IPS-NIHi11 (cell line): ENCODE data around the gene YARS1.
A peak's percentile ranks its signal among the peaks of the same experiment; 100 is the strongest.

Experiments used
- DNase-seq: peaks from one replicate; pipeline ENCODE4 v3.0.0; 2012; ENCODE audit warnings: mixed read lengths, low spot score

Gene YARS1

GRCh38 chr1:32765570-32766327 is 51.4 kb downstream of the YARS1 start:
- DNase-seq, result no peak

GRCh38 chr1:32764826-32765569 is 52.2 kb downstream of the YARS1 start:
- no peak for DNase-seq

GRCh38 chr1:32763221-32763620 is 53.9 kb downstream of the YARS1 start:
- no peak for DNase-seq

DNA sequence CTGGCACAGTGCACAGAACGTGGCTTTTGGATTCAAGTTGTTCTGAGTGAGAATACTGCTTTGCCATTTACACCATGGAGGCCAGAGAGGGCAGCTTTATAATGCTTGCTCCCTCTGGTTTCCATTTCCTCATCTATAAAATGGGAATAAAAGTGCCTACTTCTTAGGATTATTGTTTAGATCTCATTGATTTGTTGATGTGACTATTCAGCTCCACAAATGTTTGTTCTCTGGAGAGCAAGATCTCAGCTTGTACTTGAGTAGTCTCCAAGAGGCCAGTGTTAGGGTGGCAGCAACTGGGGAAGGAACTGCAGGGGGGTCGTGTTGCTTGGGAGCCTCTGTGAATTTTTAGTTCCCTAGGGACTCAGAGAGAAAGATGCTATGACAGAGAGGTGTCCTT is 55.2 kb downstream of the YARS1 start:
- no peak for DNase-seq

DNA sequence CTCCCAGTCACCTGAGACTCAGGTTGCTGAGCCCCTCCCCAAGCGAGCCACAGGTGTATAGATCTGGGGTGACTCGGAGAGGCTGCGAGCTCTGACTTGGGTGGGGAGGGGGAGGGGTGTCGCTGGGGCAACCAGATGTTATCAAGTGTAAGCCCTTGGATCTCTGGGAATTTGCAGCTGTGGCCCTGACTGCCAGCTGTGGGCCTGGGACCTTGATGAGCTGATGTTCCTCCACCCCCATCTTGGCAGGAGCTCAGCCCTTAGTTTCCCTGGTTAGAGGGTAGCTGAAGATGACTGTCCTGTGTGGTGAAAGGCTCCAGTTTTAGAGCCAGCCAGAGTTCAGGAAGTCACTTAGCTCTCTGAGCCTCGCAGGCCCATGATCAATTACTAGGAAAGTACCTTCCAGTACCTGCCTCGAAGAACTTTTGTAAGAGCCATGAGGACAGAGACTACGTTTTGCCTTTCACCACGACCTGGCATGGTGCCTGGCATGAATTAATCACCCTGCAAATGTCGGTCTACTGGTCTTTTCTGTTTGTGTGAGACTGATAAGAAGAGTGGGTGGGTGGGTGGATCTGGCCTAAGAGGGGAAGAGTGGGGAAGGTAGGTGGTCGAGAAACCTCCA is 55.8 kb downstream of the YARS1 start:
- DNase-seq, result no peak

DNA sequence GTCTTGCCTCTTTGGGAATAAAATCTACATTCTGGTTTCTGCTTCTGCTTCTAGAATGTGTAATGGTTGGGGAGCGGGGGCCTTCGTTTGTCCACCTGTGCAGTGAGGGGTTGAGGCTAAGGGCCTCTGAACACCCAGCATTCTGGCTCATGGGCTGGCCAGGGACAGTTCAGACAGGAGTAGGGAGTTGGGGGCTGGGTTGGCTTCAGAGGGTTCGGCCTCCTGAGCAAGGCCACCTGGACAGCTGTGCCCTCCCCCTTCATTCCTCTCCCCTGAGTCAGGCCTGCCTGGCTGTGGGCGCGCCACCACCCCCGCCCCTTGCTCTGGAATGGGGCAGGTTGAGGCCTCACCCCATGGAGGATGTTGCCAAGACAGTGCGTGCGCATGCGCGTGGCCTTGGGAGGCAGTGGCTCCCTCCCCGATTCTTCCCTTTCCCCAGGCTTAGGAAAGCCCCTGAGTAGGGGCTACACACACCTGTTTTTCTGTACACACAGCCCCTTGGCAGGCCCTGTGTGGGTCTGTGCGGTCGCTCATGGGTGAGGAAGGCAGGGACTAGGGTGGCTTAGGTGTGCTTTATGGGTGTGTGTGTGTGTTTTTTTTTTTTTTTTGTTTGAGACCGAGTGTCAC is 57.0 kb downstream of the YARS1 start:
- peak; percentile 88 for DNase-seq

DNA sequence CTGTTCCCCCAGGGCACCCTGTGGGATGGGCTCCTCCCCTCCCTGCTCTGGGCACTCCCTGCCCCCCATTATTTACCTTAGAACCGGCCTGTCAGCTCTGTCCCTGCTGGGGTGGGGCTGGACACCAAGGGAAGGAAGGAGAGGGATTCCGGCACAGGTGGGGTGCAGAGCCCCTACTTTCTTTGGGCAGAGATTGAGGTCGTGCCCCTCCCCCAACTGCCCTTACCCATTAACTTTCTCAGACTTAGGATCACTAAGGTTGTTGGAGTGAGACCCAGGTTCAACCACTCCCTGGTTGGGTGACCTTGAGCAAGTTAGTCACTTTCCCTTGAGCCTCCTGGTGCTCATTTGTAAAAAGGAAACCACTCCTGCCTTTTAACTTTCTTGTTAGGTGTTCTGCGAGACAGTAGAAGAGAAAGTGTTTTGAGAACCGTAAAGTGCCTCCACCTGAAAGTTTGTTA is 57.6 kb downstream of the YARS1 start:
- no peak for DNase-seq

GRCh38 chr1:32758795-32759430 is 58.2 kb downstream of the YARS1 start:
- DNase-seq, result no peak

DNA sequence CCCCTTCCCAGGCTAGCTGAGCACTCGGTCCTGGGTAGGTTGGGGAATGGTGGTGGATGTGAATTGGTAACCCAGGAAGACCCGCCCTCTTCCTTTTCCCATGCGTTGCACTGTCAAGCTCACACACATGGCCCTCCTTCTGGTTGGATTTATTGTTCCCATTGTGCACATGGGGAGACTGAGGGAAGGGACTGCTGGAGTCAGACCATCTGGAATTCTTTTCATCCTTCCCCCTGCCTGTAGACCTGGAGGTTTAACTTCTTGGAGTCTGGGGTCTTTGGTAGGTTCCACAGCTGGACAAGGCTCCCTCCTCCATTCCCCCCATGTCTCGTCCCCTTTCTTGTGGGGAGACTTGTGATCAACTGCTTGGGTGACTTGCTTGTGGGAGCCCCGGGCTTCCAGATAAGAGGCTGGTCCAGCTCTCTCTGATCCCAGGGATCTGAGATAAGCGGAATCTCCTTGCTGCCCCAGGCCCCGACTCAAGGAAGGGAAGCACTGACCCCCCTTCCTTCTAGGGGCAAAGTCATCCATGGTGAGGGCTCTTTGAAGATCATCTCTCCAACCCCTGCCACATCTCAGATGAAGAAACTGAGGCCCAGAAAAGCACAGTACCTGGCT is 58.9 kb downstream of the YARS1 start:
- no peak for DNase-seq

- DNase-seq, result no peak
These were observed 59.8 kb downstream of the YARS1 start for GRCh38 chr1:32757213-32757895.

GRCh38 chr1:32755810-32756159 is 61.4 kb downstream of the YARS1 start:
- no peak for DNase-seq

DNA sequence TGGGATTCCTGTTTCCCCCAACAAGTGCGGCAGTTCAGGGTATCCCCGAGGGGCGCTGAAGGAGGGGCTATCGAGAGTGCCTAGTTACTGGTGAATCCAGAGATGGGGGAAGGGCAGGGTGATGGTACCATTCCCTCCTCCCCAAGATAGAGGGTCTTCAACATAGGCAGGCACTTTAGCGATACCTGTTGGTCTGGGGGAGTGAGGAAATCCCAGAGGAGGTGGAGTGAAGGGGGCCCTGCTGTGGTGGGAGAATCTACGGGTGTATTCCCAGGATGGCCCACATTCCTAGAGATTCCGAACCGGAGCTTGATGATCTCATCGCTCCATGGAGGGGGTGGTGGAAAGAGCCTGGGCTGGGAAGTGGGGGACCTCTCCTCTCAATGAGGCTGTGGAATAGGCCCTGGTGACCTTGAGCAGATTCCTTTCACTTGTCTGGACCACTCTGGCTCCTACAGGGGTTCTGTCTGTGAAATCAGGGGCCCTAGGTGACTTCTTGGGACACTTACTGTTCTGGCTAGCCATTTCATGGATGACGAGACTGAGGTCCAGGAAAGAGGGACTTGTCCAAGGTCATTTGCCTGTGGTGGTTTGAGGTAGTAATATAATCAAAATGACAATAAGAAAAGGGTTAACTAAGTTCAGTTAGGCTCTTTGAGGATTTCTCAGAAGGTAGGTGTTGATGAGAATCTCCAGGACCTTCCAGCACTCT is 61.9 kb downstream of the YARS1 start:
- no peak for DNase-seq

- peak; percentile 70 for DNase-seq
These were observed 62.7 kb downstream of the YARS1 start for GRCh38 chr1:32754317-32755097.

- peak; percentile 99 for DNase-seq
These were observed 63.4 kb downstream of the YARS1 start for GRCh38 chr1:32753532-32754316.

DNA sequence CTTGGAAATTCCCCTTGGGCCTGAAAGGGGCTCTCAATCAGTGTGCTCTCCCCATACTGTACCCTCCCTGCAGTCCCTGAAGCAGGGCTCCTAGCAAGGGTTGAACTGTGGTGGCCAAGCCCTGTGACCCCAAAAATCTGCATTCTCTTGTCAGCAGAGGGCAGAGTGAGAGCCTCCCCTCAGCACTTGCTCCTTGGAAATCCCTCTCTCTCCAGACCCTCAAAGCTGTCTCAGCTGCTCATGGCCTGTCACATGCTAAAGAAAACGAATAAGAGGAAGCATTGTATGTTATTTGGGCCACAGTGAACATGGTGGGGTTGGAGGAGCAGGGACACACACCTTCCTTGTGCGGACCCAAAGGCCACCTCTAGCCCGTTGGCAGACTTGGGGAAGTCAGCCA is 67.4 kb downstream of the YARS1 start:
- DNase-seq, result no peak

- no peak for DNase-seq
These were observed 67.8 kb downstream of the YARS1 start for GRCh38 chr1:32749332-32749731.

GRCh38 chr1:32748926-32749325 is 68.2 kb downstream of the YARS1 start:
- no peak for DNase-seq

DNA sequence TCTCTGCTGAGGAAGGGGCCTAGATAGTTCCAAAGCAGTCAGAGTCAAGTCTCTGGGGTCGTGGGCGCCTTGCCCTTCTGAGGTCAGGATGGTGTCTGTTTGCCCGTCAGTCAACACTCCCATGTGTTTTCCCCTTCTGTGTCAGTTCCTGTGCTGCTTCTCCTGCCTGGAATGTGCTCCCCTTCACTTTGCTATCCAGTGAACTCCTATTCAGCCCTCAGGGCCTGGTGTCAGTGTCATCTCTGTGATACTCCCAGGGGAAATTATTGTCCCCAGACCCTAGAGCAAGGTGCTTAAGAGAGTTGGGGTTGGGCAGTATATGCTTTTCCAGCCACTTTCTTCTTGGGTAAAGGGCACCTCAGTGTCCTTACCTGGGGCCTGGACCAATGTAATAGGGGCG is 68.8 kb downstream of the YARS1 start:
- no peak for DNase-seq

- no peak for DNase-seq
These were observed 71.0 kb downstream of the YARS1 start for GRCh38 chr1:32746130-32746529.
